ENCODE data around the gene RNGTT. TPM values are rescaled to one million over a fixed set of nuclear protein-coding genes. Genes with fewer than 3 reads are reported as not detected.

Gene RNGTT
- total and polyA plus RNA-seq, 8 donors: 1.8 to 31.6 (median 5.8) TPM

GRCh38 chr6:88852000-88852399 is 111.4 kb downstream of the RNGTT start:
- WGBS, 5 donors: 91 to 97% (median 96%) methylated on average over 2 of the region's 2 CpGs
- intact Hi-C loops (cut with DNase I; ENCODE audit: low total_unique reads): no loop called here
- Histone ChIP-seq H3K4me1 (no peaks in the 10 kb centered on the region), H3K27me3 (no peaks in the 10 kb centered on the region), H3K9me3 (no peaks in the 10 kb centered on the region), H3K36me3 (no peaks in the 10 kb centered on the region), H3K4me3 (no peak overlapping the region), H3K27ac (no peak overlapping the region)
- DNase-seq: no peak
- no peak for TF ChIP-seq POLR2A (IDR thresholded peaks at IDR 0.05)
- TF ChIP-seq CTCF (IDR thresholded peaks at IDR 0.05): no peak
- TF ChIP-seq POLR2AphosphoS5 (IDR thresholded peaks at IDR 0.05): no peak
- TF ChIP-seq EP300 (IDR thresholded peaks at IDR 0.05): no peak

- H3K36me3 ChIP-seq: peaks cover 0 to 4% (median 1%) of the 10 kb centered on the region in 4 donors
- no peaks in the 10 kb centered on the region for H3K9me3 ChIP-seq
- 90 to 95% (median 91%) methylated on average over 1 of the region's 1 CpG for WGBS, 5 donors
- H3K27me3 ChIP-seq: no peaks in the 10 kb centered on the region
- no peak for TF ChIP-seq POLR2AphosphoS5 (IDR thresholded peaks at IDR 0.05)
- no peak for TF ChIP-seq EP300 (IDR thresholded peaks at IDR 0.05)
- TF ChIP-seq CTCF (IDR thresholded peaks at IDR 0.05): no peak
- no peak for TF ChIP-seq POLR2A (IDR thresholded peaks at IDR 0.05)
- H3K27ac ChIP-seq: no peak overlapping the region
- no peaks in the 10 kb centered on the region for H3K4me1 ChIP-seq
- intact Hi-C loops (cut with DNase I; ENCODE audit: low total_unique reads): no loop called here
- H3K4me3 ChIP-seq: no peak overlapping the region
- no peak for DNase-seq
Observed at GRCh38 chr6:88848870-88849269, 114.5 kb downstream of the RNGTT start.

- intact Hi-C loops (cut with DNase I; ENCODE audit: low total_unique reads): no loop called here
- no peak overlapping the region for H3K4me3 ChIP-seq
- TF ChIP-seq POLR2AphosphoS5 (IDR thresholded peaks at IDR 0.05) (no peak), CTCF (IDR thresholded peaks at IDR 0.05) (no peak), POLR2A (IDR thresholded peaks at IDR 0.05) (no peak), EP300 (IDR thresholded peaks at IDR 0.05) (no peak)
- no peaks in the 10 kb centered on the region for H3K9me3 ChIP-seq
- H3K36me3 ChIP-seq: peaks cover 0 to 15% (median 3%) of the 10 kb centered on the region in 4 donors
- no peaks in the 10 kb centered on the region for H3K27me3 ChIP-seq
- H3K27ac ChIP-seq: peak overlapping the region in 2 of 5 donors; percentile 25 to 29
- no peak for DNase-seq
- peaks cover 7 to 24% (median 15%) of the 10 kb centered on the region in 4 donors for H3K4me1 ChIP-seq
Observed at GRCh38 chr6:88843040-88843439, 120.4 kb downstream of the RNGTT start.

GRCh38 chr6:88842320-88842719 is 121.1 kb downstream of the RNGTT start:
- no peak overlapping the region for H3K4me3 ChIP-seq
- peak overlapping the region in 1 of 5 donors; percentile 25 for H3K27ac ChIP-seq
- peaks cover 0 to 15% (median 3%) of the 10 kb centered on the region in 4 donors for H3K36me3 ChIP-seq
- H3K9me3 ChIP-seq: no peaks in the 10 kb centered on the region
- H3K27me3 ChIP-seq: no peaks in the 10 kb centered on the region
- intact Hi-C loops (cut with DNase I; ENCODE audit: low total_unique reads): no loop called here
- TF ChIP-seq EP300 (IDR thresholded peaks at IDR 0.05): no peak
- no peak for TF ChIP-seq CTCF (IDR thresholded peaks at IDR 0.05)
- TF ChIP-seq POLR2A (IDR thresholded peaks at IDR 0.05): no peak
- TF ChIP-seq POLR2AphosphoS5 (IDR thresholded peaks at IDR 0.05): no peak
- H3K4me1 ChIP-seq: peaks cover 7 to 24% (median 15%) of the 10 kb centered on the region in 4 donors
- no peak for DNase-seq
